CD14-positive monocyte (primary cell): ENCODE results near the gene SF3B3. TPM values are rescaled to one million over a fixed set of nuclear protein-coding genes. Genes with fewer than 3 reads are reported as not detected.

Experiments
- DNase-seq, 3 donors: peaks; one replicate each; pipeline ENCODE4 v3.0.0-alpha.2; 2011 to 2022
- H2AFZ ChIP-seq: 2 replicates; pipeline ENCODE4 v1.6.0; 2012; ENCODE audit warnings: mild to moderate bottlenecking, low read depth, low read length, inconsistent platforms; ENCODE audit not compliant: insufficient read depth, poor library complexity, severe bottlenecking
- H3K27ac ChIP-seq, 2 donors: 1 replicate in 1 of 2; 2 replicates in 1 of 2; pipeline ENCODE4 v1.5.1; 2012 to 2013; ENCODE audit warnings: low read length in 2 of 2, control low read depth in 1 of 2, inconsistent platforms in 1 of 2, low read depth in 1 of 2, mild to moderate bottlenecking in 1 of 2
- H3K27me3 ChIP-seq, 2 donors: one replicate each; pipeline versions ENCODE4 v1.6.0 to v1.6.1; 2011 to 2013; ENCODE audit warnings: low read length in 2 of 2; ENCODE audit not compliant: control insufficient read depth in 2 of 2, insufficient read depth in 2 of 2
- H3K36me3 ChIP-seq, 2 donors: replicated peaks in 1 of 2; 1 replicate in 1 of 2; 2 replicates in 1 of 2; pipeline versions ENCODE4 v1.5.1 to v1.6.1; 2012 to 2013; ENCODE audit warnings: low read length in 2 of 2, control low read depth in 1 of 2, inconsistent platforms in 1 of 2, mild to moderate bottlenecking in 1 of 2; ENCODE audit not compliant: insufficient read depth in 2 of 2, control insufficient read depth in 1 of 2
- H3K4me1 ChIP-seq, 2 donors: 1 replicate in 1 of 2; 2 replicates in 1 of 2; pipeline versions ENCODE4 v1.5.1 to v1.6.1; 2012 to 2013; ENCODE audit warnings: low read length in 2 of 2, control low read depth in 1 of 2, inconsistent platforms in 1 of 2, mild to moderate bottlenecking in 1 of 2, moderate library complexity in 1 of 2; ENCODE audit not compliant: insufficient read depth in 2 of 2, control insufficient read depth in 1 of 2
- H3K4me2 ChIP-seq: replicated peaks from 2 replicates; pipeline ENCODE3; 2012; ENCODE audit warnings: low read length, moderate library complexity, mild to moderate bottlenecking; ENCODE audit not compliant: poor library complexity, severe bottlenecking; ENCODE audit errors: extremely low read depth
- H3K4me3 ChIP-seq, 3 experiments: fragments of 200-600 bp in 1 of 3; sonication (generic) in 1 of 3; replicated peaks in 1 of 3; 1 replicate in 2 of 3; 2 replicates in 1 of 3; pipeline ENCODE4 v1.5.1; 2011 to 2013; ENCODE audit warnings: low read length in 3 of 3, mild to moderate bottlenecking in 3 of 3, control low read depth in 2 of 3, low read depth in 2 of 3, inconsistent platforms in 1 of 3, moderate library complexity in 1 of 3
- H3K79me2 ChIP-seq: 2 replicates; pipeline ENCODE4 v1.6.0; 2012; ENCODE audit warnings: mild to moderate bottlenecking, control low read depth, inconsistent platforms, low read length, moderate library complexity; ENCODE audit not compliant: insufficient read depth
- H3K9ac ChIP-seq: 2 replicates; pipeline ENCODE4 v1.6.0; 2017; ENCODE audit warnings: low read length, mild to moderate bottlenecking; ENCODE audit not compliant: insufficient read depth, poor library complexity, severe bottlenecking
- H3K9me3 ChIP-seq, 2 donors: replicated peaks in 1 of 2; 1 replicate in 1 of 2; 2 replicates in 1 of 2; pipeline versions ENCODE4 v1.5.1 to v1.6.1; 2012 to 2013; ENCODE audit warnings: low read length in 2 of 2, control low read depth in 1 of 2; ENCODE audit not compliant: control insufficient read depth in 1 of 2, insufficient read depth in 1 of 2
- H4K20me1 ChIP-seq: 2 replicates; pipeline ENCODE4 v1.6.0; 2012; ENCODE audit warnings: mild to moderate bottlenecking, low read length, control low read depth, moderate library complexity; ENCODE audit not compliant: insufficient read depth
- H3K27ac Mint-ChIP-seq, 7 donors: one replicate each; pipeline ENCODE4 v1.8.0; 2020; ENCODE audit warnings: mild to moderate bottlenecking in 7 of 7, mixed read lengths in 7 of 7, moderate library complexity in 6 of 7, inconsistent platforms in 2 of 7
- H3K27me3 Mint-ChIP-seq, 3 donors: one replicate each; pipeline ENCODE4 v1.8.0; 2021 to 2022; ENCODE audit warnings: low read depth in 3 of 3, mild to moderate bottlenecking in 3 of 3, mixed read lengths in 3 of 3, moderate library complexity in 3 of 3, inconsistent platforms in 1 of 3
- H3K36me3 Mint-ChIP-seq, 2 donors: one replicate each; pipeline ENCODE4 v1.8.0; 2020; ENCODE audit warnings: mixed read lengths in 2 of 2, inconsistent platforms in 1 of 2, mild to moderate bottlenecking in 1 of 2
- H3K4me1 Mint-ChIP-seq: one replicate; pipeline ENCODE4 v1.8.0; 2020; ENCODE audit warnings: mild to moderate bottlenecking, mixed read lengths
- H3K4me3 Mint-ChIP-seq, 2 donors: one replicate each; pipeline ENCODE4 v1.8.0; 2020; ENCODE audit warnings: mild to moderate bottlenecking in 2 of 2, mixed read lengths in 2 of 2, moderate library complexity in 1 of 2
- H3K9me3 Mint-ChIP-seq, 7 donors: one replicate each; pipeline ENCODE4 v1.8.0; 2020 to 2022; ENCODE audit warnings: mixed read lengths in 7 of 7, mild to moderate bottlenecking in 6 of 7, moderate library complexity in 6 of 7, inconsistent platforms in 2 of 7
- WGBS: methylation state at CpG from one replicate; pipeline ENCODE4 v1.1.5; 2013; ENCODE audit warnings: missing lambda C conversion rate; ENCODE audit not compliant: insufficient coverage; 5-methylcytosine and 5-hydroxymethylcytosine counted together
- intact Hi-C, 2 donors: fragments of 100-400 bp; cut with micrococcal nuclease; formaldehyde crosslinking; loops; one replicate each; pipeline versions ENCODE4 v1.15.0 to v1.15.1; 2023
- polyA plus RNA-seq, 3 donors: library from polyadenylated mRNA; depleted of rRNA in 1 of 3; unstranded in 2 of 3; stranded (reverse) in 1 of 3; fragments of 300-500 nt in 2 of 3; fragments of >200 nt in 1 of 3; fragmentation: Illumina TruSeq in 2 of 3; gene quantifications; 1 replicate in 2 of 3; 2 replicates in 1 of 3; pipeline ENCODE4 v1.2.3, GENCODE V29; 2012 to 2021
- TF ChIP-seq, protein P1 (sequence below): fragments of 200-600 bp; IDR thresholded peaks from one replicate; pipeline ENCODE4 v1.8.0; 2022; ENCODE audit warnings: antibody characterized with exemption, mild to moderate bottlenecking

The SF3B3 gene
- polyA plus RNA-seq, 3 donors = 34.2 to 52.3 (median 42.1) TPM

DNA sequence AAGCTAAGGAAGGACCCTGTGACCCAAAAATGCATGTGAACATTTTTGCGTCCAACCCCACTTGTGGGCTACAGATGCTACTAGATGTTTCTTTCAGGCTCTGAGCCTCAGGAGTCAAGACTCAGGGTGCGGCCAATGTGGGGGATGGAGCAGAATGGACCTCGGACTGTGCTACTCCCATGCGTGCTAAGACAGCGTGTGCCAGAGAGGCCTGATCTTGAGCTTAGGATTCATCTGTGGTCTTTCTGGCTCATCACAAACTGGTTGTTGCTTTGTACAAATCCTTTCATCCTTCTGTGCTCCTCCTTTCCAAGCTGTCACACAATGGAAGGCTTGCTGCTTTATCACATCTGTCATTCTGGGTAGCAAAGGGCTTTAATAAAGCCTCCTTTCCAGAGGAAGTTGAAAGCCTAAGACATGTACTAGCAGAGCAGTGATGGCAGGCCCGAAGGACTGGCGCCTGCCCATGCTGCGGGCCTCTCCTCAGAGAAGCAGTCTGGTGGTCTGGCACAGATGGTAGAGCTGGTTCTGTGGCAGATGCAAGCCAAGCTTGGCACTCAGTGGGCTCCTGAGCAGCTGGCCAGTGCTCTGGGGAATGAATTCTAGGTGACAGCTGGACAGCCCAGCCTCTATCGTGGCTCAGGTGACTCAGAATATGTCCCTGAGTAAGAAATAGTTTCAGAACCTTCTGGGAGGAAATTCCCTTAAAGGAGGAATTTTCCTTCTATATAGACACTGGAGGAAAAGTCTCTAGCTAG is 28.0 kb upstream of the SF3B3 start:
- Histone ChIP-seq H3K27ac (no peak overlapping the region), H2AFZ (no peak overlapping the region), H4K20me1 (no peaks in the 10 kb centered on the region), H3K36me3 (peaks cover 69 to 91% of the 10 kb centered on the region in 2 donors), H3K4me2 (no peak overlapping the region), H3K9ac (no peak overlapping the region), H3K27me3 (no peaks in the 10 kb centered on the region), H3K4me3 (no peak overlapping the region), H3K79me2 (no peaks in the 10 kb centered on the region), H3K4me1 (no peaks in the 10 kb centered on the region), H3K9me3 (no peaks in the 10 kb centered on the region)
- no peak for DNase-seq
- H3K27me3 Mint-ChIP-seq = no peaks in the 10 kb centered on the region
- TF ChIP-seq, protein P1, sequence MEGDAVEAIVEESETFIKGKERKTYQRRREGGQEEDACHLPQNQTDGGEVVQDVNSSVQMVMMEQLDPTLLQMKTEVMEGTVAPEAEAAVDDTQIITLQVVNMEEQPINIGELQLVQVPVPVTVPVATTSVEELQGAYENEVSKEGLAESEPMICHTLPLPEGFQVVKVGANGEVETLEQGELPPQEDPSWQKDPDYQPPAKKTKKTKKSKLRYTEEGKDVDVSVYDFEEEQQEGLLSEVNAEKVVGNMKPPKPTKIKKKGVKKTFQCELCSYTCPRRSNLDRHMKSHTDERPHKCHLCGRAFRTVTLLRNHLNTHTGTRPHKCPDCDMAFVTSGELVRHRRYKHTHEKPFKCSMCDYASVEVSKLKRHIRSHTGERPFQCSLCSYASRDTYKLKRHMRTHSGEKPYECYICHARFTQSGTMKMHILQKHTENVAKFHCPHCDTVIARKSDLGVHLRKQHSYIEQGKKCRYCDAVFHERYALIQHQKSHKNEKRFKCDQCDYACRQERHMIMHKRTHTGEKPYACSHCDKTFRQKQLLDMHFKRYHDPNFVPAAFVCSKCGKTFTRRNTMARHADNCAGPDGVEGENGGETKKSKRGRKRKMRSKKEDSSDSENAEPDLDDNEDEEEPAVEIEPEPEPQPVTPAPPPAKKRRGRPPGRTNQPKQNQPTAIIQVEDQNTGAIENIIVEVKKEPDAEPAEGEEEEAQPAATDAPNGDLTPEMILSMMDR = no peak
- no peaks in the 10 kb centered on the region for H3K9me3 Mint-ChIP-seq
- H3K36me3 Mint-ChIP-seq = peaks cover 64 to 92% of the 10 kb centered on the region in 2 donors
- H3K27ac Mint-ChIP-seq = no peak overlapping the region
- H3K4me3 Mint-ChIP-seq = no peak overlapping the region
- intact Hi-C loops = no loop called here
- 98% methylated on average over 8 of the region's 9 CpGs for WGBS
- H3K4me1 Mint-ChIP-seq = no peaks in the 10 kb centered on the region

DNA sequence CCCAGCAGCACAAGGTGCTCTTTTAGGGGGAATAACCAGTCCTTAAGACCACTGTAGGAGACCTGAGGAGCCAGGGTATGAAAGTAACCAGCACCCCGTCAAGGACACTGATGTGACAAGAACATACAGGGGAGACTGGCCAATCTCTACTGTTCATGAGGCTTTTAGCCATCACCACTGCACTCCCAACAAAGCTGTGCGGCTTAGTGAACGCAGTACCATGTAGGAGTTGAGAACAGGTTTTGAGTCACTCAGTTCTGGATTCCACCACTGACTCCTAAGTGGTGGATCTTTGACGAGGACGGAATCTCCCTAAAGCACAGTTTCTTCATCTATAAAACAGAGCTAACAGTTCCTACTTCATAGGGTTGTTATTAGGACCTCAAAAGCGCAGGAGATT is 27.1 kb upstream of the SF3B3 start:
- no peaks in the 10 kb centered on the region for H3K27me3 ChIP-seq
- Mint-ChIP-seq H3K27ac (no peak overlapping the region), H3K4me1 (no peaks in the 10 kb centered on the region), H3K9me3 (peaks cover 0 to 3% (median 0%) of the 10 kb centered on the region in 7 donors), H3K27me3 (peaks cover 0 to 1% (median 0%) of the 10 kb centered on the region in 3 donors), H3K4me3 (no peak overlapping the region), H3K36me3 (peaks cover 68 to 92% of the 10 kb centered on the region in 2 donors)
- no peaks in the 10 kb centered on the region for H3K4me1 ChIP-seq
- H2AFZ ChIP-seq = no peak overlapping the region
- no CpG with 5 or more reads among the region's 6 CpGs for WGBS
- H3K9ac ChIP-seq = no peak overlapping the region
- peaks cover 71 to 94% of the 10 kb centered on the region in 2 donors for H3K36me3 ChIP-seq
- no peaks in the 10 kb centered on the region for H4K20me1 ChIP-seq
- H3K4me2 ChIP-seq = no peak overlapping the region
- H3K27ac ChIP-seq = no peak overlapping the region
- H3K4me3 ChIP-seq = no peak overlapping the region
- no peaks in the 10 kb centered on the region for H3K79me2 ChIP-seq
- TF ChIP-seq, protein P1 = no peak
- no peak for DNase-seq
- H3K9me3 ChIP-seq = no peaks in the 10 kb centered on the region
- intact Hi-C loops = no loop called here
